HepG2 (cell line): ENCODE data around the gene PPHLN1. TPM values are rescaled to one million over a fixed set of nuclear protein-coding genes. Genes with fewer than 3 reads are reported as not detected.

ENCODE experiments used
- ATAC-seq: fragments of 200-7000 bp; cut with Tn5 transposase; 3 replicates; pipeline ENCODE4 v1.9.1; 2020; ENCODE audit warnings: mild to moderate bottlenecking, moderate library complexity
- BruUV-seq: library from RNA; stranded (reverse); fragments of 400-500 nt; replicated peaks from 2 replicates; lab custom pipeline; 2021; lab: Mats Ljungman, UMichigan
- CTCF ChIA-PET: fragments of 300-600 bp; formaldehyde crosslinking; extraction: SDS; loops from one replicate; lab custom pipeline; 2021; ENCODE audit warnings: low total read pairs, inconsistent platforms, low intra/inter-chr PET ratio; lab: Yijun Ruan, JAX
- POLR2A ChIA-PET: fragments of 350-600 bp; sonication (Branson Sonifier 250); formaldehyde crosslinking; loops from one replicate; lab custom pipeline; 2020; ENCODE audit warnings: antibody characterized with exemption, inconsistent platforms; lab: Yijun Ruan, JAX
- DNase-seq: peaks from one replicate; pipeline ENCODE4 v3.0.0-alpha.2; 2015; ENCODE audit warnings: low spot score
- FAIRE-seq: peaks from 3 replicates; lab custom pipeline; 2011; peaks lifted over from hg19 to GRCh38; lab: Jason Lieb, UNC
- H2AFZ ChIP-seq: one replicate; pipeline ENCODE4 v1.6.1; 2011; ENCODE audit warnings: low read length, inconsistent platforms
- H3K27ac ChIP-seq: fragments of 300-600 bp; 3 replicates; pipeline ENCODE4 v1.8.0; 2011; ENCODE audit warnings: mixed run types, mild to moderate bottlenecking, mixed read lengths, low read length, inconsistent platforms; ENCODE audit not compliant: insufficient read depth; ENCODE audit errors: extremely low read length
- H3K27me3 ChIP-seq, 2 experiments: fragments of 200-600 bp in 1 of 2; 2 replicates in 1 of 2; 3 replicates in 1 of 2; pipeline versions ENCODE4 v1.6.0 to v1.8.0; 2011; ENCODE audit warnings: low read length in 2 of 2, mild to moderate bottlenecking in 2 of 2, moderate library complexity in 2 of 2, inconsistent platforms in 1 of 2; ENCODE audit not compliant: insufficient read depth in 2 of 2, control insufficient read depth in 1 of 2
- H3K36me3 ChIP-seq, 2 experiments: fragments of 200-600 bp in 1 of 2; replicated peaks in 1 of 2; 2 replicates in 1 of 2; 3 replicates in 1 of 2; pipeline versions ENCODE4 v1.5.1 to v1.8.0; 2011; ENCODE audit warnings: low read length in 2 of 2, inconsistent platforms in 1 of 2; ENCODE audit not compliant: insufficient read depth in 2 of 2, control insufficient read depth in 1 of 2
- H3K4me1 ChIP-seq: 2 replicates; pipeline ENCODE4 v1.5.1; 2012; ENCODE audit warnings: low read length, inconsistent platforms; ENCODE audit not compliant: insufficient read depth
- H3K4me2 ChIP-seq: 2 replicates; pipeline ENCODE4 v1.6.0; 2011; ENCODE audit warnings: low read depth, low read length, inconsistent platforms
- H3K4me3 ChIP-seq, 3 experiments: fragments of 200-600 bp in 1 of 3; sonication (generic), shearing (Covaris generic) in 1 of 3; replicated peaks in 1 of 3; 2 replicates each; pipeline ENCODE4 v1.5.1; 2011 to 2016; ENCODE audit warnings: low read length in 3 of 3, inconsistent platforms in 2 of 3, low read depth in 2 of 3, mild to moderate bottlenecking in 2 of 3, control low read depth in 1 of 3, mixed read lengths in 1 of 3; ENCODE audit not compliant: insufficient read depth in 1 of 3
- H3K79me2 ChIP-seq: one replicate; pipeline ENCODE4 v1.6.1; 2011; ENCODE audit warnings: low read length, inconsistent platforms; ENCODE audit not compliant: insufficient read depth
- H3K9ac ChIP-seq: 2 replicates; pipeline ENCODE4 v1.6.0; 2011; ENCODE audit warnings: mild to moderate bottlenecking, low read depth, low read length, inconsistent platforms; ENCODE audit not compliant: insufficient read depth
- H3K9me3 ChIP-seq: 2 replicates; pipeline ENCODE4 v1.5.1; 2012; ENCODE audit warnings: mild to moderate bottlenecking, low read length
- H4K20me1 ChIP-seq: 2 replicates; pipeline ENCODE4 v1.6.0; 2011; ENCODE audit warnings: inconsistent platforms, mild to moderate bottlenecking, low read length, moderate library complexity; ENCODE audit not compliant: insufficient read depth
- HNF4A ChIP-seq: sonication (generic); formaldehyde crosslinking; IDR thresholded peaks from 2 replicates; pipeline ENCODE4 v1.4.0; 2020; ENCODE audit warnings: missing genetic modification reagents
- ISL2 ChIP-seq: sonication (generic); formaldehyde crosslinking; IDR thresholded peaks from 2 replicates; pipeline ENCODE4 v1.5.0; 2020; ENCODE audit warnings: missing genetic modification reagents
- ZNF431 ChIP-seq: sonication (generic); formaldehyde crosslinking; IDR thresholded peaks from 2 replicates; pipeline ENCODE4 v1.9.0; 2022; ENCODE audit warnings: missing genetic modification reagents, low read depth, mild to moderate bottlenecking, borderline replicate concordance
- ZNF75D ChIP-seq: sonication (generic); formaldehyde crosslinking; IDR thresholded peaks from 2 replicates; pipeline ENCODE4 v1.8.1; 2023; ENCODE audit warnings: missing genetic modification reagents, mild to moderate bottlenecking, borderline replicate concordance
- WGBS: methylation state at CpG from one replicate; pipeline ENCODE4 v1.1.6; 2017; ENCODE audit warnings: low lambda C conversion rate; 5-methylcytosine and 5-hydroxymethylcytosine counted together
- in situ Hi-C: cut with HindIII; loops from 2 replicates; pipeline ENCODE4 v1.10.0; 2017; ENCODE audit warnings: low pct_unique_long_range_greater_than_20kb; ENCODE audit not compliant: extremely low pct_ligation_motif_present
- intact Hi-C: fragments of 100-400 bp; cut with micrococcal nuclease; formaldehyde crosslinking; loops from one replicate; pipeline ENCODE4 v1.10.0; 2022; ENCODE audit not compliant: unreplicated experiment
- polyA plus RNA-seq, 8 experiments: library from polyadenylated mRNA; depleted of rRNA in 3 of 8; stranded (reverse) in 7 of 8; unstranded in 1 of 8; fragments of >200 nt; fragmentation: Illumina TruSeq in 4 of 8; extraction: Trizol in 4 of 8; gene quantifications; 2 replicates each; pipeline versions ENCODE4 v1.2.1 to v1.2.3, GENCODE V29; 2011 to 2016; ENCODE audit warnings: low read depth in 4 of 8, missing spikeins in 1 of 8, mixed read lengths in 1 of 8; ENCODE audit not compliant: insufficient read depth in 1 of 8
- total RNA-seq, 5 experiments: library from RNA; depleted of rRNA; stranded (reverse); fragments of >200 nt; fragmentation: Illumina TruSeq; extraction: Trizol; gene quantifications; 2 replicates each; pipeline ENCODE4 v1.2.3, GENCODE V29; 2016; ENCODE audit warnings: low read depth in 1 of 5
- TF ChIP-seq, protein P1 (sequence below): sonication (generic); formaldehyde crosslinking; IDR thresholded peaks from 2 replicates; pipeline ENCODE4 v1.5.1; 2020; ENCODE audit warnings: missing genetic modification reagents, mild to moderate bottlenecking, borderline replicate concordance

PPHLN1 gene
- total and polyA plus RNA-seq, 2 of the 13 experiments (the other 11 are each of a cell fraction or from before 2014, with no cell fraction given) = 43.4 to 66.0 TPM

DNA sequence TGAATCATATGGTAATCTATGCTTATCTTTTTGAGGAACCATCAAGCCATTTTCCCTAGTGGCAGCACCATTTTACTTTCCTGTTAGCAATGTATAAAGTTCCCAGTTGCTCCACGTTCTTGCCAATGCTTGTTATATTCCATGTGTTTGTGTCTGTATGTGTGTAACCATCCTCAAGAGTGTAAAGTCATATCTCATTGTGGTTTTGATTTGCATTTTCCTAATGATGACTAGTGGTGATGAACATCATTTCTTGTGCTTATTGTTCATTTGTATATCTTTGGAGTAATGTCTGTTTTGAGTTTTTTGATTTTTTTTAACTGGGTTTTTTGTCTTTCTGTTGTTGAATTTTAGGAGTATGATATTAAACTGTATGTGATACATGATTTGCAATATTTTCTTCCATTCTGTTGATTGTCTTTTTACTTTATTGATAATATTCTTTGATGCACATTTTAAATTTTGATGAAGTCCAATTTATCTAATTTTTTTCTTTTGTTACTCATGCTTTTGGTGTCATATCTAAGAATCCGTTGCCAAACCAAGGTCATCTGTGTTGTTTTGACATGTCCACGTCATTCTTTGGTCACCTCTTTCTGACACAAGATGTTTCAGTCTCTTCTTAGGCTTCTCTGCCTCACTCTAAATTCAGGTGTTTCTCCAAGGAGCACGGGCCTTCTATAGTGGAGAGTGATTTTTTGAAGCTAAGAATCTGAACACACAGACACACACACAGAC, 36.1 kb downstream of the PPHLN1 start:
- CTCF ChIA-PET = no interaction called here
- no peak overlapping the region for H3K9ac ChIP-seq
- no peak overlapping the region for H2AFZ ChIP-seq
- no peaks in the 10 kb centered on the region for H3K27me3 ChIP-seq
- no peaks in the 10 kb centered on the region for H3K9me3 ChIP-seq
- peaks cover 4% of the 10 kb centered on the region for H3K79me2 ChIP-seq
- DNase-seq (no peak), FAIRE-seq (no peak), ATAC-seq (no peak)
- in situ Hi-C loops (no loop called here), intact Hi-C loops (no loop called here)
- no TSS peak for BruUV-seq
- 89% methylated on average over 4 of the region's 4 CpGs for WGBS
- no peak overlapping the region for H3K27ac ChIP-seq
- peaks cover 0 to 11% of the 10 kb centered on the region in 2 experiments; a peak in 2 of 5 replicates for H3K36me3 ChIP-seq
- no peak overlapping the region for H3K4me2 ChIP-seq
- POLR2A ChIA-PET = no interaction called here
- no peaks in the 10 kb centered on the region for H4K20me1 ChIP-seq
- H3K4me1 ChIP-seq = 0 out of 2 replicates have a peak, but pooled peaks cover 5% of the 10 kb centered on the region
- TF ChIP-seq ZNF75D = no peak
- TF ChIP-seq HNF4A (CRISPR knock-in tag) = no peak
- no peak for TF ChIP-seq ISL2 (CRISPR knock-in tag)
- TF ChIP-seq ZNF431 = no peak
- TF ChIP-seq, protein P1, sequence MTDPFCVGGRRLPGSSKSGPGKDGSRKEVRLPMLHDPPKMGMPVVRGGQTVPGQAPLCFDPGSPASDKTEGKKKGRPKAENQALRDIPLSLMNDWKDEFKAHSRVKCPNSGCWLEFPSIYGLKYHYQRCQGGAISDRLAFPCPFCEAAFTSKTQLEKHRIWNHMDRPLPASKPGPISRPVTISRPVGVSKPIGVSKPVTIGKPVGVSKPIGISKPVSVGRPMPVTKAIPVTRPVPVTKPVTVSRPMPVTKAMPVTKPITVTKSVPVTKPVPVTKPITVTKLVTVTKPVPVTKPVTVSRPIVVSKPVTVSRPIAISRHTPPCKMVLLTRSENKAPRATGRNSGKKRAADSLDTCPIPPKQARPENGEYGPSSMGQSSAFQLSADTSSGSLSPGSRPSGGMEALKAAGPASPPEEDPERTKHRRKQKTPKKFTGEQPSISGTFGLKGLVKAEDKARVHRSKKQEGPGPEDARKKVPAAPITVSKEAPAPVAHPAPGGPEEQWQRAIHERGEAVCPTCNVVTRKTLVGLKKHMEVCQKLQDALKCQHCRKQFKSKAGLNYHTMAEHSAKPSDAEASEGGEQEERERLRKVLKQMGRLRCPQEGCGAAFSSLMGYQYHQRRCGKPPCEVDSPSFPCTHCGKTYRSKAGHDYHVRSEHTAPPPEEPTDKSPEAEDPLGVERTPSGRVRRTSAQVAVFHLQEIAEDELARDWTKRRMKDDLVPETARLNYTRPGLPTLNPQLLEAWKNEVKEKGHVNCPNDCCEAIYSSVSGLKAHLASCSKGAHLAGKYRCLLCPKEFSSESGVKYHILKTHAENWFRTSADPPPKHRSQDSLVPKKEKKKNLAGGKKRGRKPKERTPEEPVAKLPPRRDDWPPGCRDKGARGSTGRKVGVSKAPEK = no peak
- no peak overlapping the region for H3K4me3 ChIP-seq
